HEK293T (cell line): ENCODE results near the gene P2RX2.
A peak's percentile ranks its signal among the peaks of the same experiment; 100 is the strongest.

ENCODE experiments used
- CTCF ChIA-PET: fragments of 350-600 bp; formaldehyde crosslinking; extraction: SDS; loops from one replicate; lab custom pipeline; 2021; ENCODE audit warnings: antibody characterized with exemption, inconsistent platforms; lab: Yijun Ruan, JAX
- POLR2A ChIA-PET: fragments of 350-600 bp; formaldehyde crosslinking; extraction: SDS; loops from one replicate; lab custom pipeline; 2020; ENCODE audit warnings: antibody characterized with exemption, inconsistent platforms; lab: Yijun Ruan, JAX
- DNase-seq: peaks from one replicate; pipeline ENCODE4 v3.0.0; 2012; ENCODE audit warnings: mixed read lengths; ENCODE audit errors: extremely low spot score
- ARNT ChIP-seq: fragments of 450-650 bp; IDR thresholded peaks from 2 replicates; pipeline ENCODE4 v1.6.1; 2017; ENCODE audit warnings: mild to moderate bottlenecking
- BHLHE40 ChIP-seq: fragments of 450-650 bp; IDR thresholded peaks from 2 replicates; pipeline ENCODE4 v1.6.1; 2016; ENCODE audit warnings: mild to moderate bottlenecking, moderate library complexity, borderline replicate concordance
- CTBP1 ChIP-seq: fragments of 450-650 bp; IDR thresholded peaks from 2 replicates; pipeline ENCODE4 v1.6.1; 2016; ENCODE audit warnings: borderline replicate concordance
- ELF4 ChIP-seq: fragments of 450-650 bp; IDR thresholded peaks from 2 replicates; pipeline ENCODE4 v1.6.1; 2017; ENCODE audit warnings: antibody characterized with exemption
- FOXA1 ChIP-seq: fragments of 450-650 bp; IDR thresholded peaks from 2 replicates; pipeline ENCODE4 v1.6.1; 2016; ENCODE audit warnings: mild to moderate bottlenecking
- FOXK2 ChIP-seq: fragments of 450-650 bp; IDR thresholded peaks from 2 replicates; pipeline ENCODE4 v1.6.1; 2016; ENCODE audit warnings: mild to moderate bottlenecking
- FOXM1 ChIP-seq: fragments of 450-650 bp; IDR thresholded peaks from 2 replicates; pipeline ENCODE4 v1.6.1; 2017; ENCODE audit warnings: mild to moderate bottlenecking, borderline replicate concordance
- HDGF ChIP-seq: fragments of 450-650 bp; IDR thresholded peaks from 2 replicates; pipeline ENCODE4 v1.6.1; 2017; ENCODE audit warnings: antibody characterized with exemption, borderline replicate concordance
- L3MBTL2 ChIP-seq: fragments of 450-650 bp; conservative IDR thresholded peaks from 2 replicates; pipeline ENCODE4 v1.6.1; 2016; ENCODE audit warnings: mild to moderate bottlenecking
- LEF1 ChIP-seq: fragments of 450-650 bp; IDR thresholded peaks from 2 replicates; pipeline ENCODE4 v1.6.1; 2017; ENCODE audit warnings: mild to moderate bottlenecking, borderline replicate concordance
- NFRKB ChIP-seq: fragments of 450-650 bp; IDR thresholded peaks from 2 replicates; pipeline ENCODE4 v1.6.1; 2016; ENCODE audit warnings: mild to moderate bottlenecking, moderate library complexity
- SP1 ChIP-seq: fragments of 450-650 bp; IDR thresholded peaks from 2 replicates; pipeline ENCODE4 v1.6.1; 2017
- SUZ12 ChIP-seq: fragments of 450-650 bp; IDR thresholded peaks from 2 replicates; pipeline ENCODE4 v1.6.1; 2016; ENCODE audit warnings: mild to moderate bottlenecking
- TARDBP ChIP-seq: fragments of 450-650 bp; IDR thresholded peaks from 2 replicates; pipeline ENCODE4 v1.6.1; 2016
- ZNF384 ChIP-seq: fragments of 450-650 bp; IDR thresholded peaks from 2 replicates; pipeline ENCODE4 v1.6.1; 2016
- TF ChIP-seq, protein P1 (sequence below): fragments of 450-650 bp; IDR thresholded peaks from 2 replicates; pipeline ENCODE4 v1.6.1; 2016

Gene P2RX2

GRCh38 chr12:132585177-132585576 lies 33.4 kb upstream of the P2RX2 start:
- CTCF ChIA-PET = interaction anchor here (0.6 kb wide), 1 partner anchor 9 kb away, joined by 3 read pairs; no protein-coding TSS in a partner anchor
- POLR2A ChIA-PET = no interaction called here
- DNase-seq = no peak
- TF ChIP-seq BHLHE40 (no peak), L3MBTL2 (no peak), SUZ12 (no peak)
- TF ChIP-seq, protein P1, sequence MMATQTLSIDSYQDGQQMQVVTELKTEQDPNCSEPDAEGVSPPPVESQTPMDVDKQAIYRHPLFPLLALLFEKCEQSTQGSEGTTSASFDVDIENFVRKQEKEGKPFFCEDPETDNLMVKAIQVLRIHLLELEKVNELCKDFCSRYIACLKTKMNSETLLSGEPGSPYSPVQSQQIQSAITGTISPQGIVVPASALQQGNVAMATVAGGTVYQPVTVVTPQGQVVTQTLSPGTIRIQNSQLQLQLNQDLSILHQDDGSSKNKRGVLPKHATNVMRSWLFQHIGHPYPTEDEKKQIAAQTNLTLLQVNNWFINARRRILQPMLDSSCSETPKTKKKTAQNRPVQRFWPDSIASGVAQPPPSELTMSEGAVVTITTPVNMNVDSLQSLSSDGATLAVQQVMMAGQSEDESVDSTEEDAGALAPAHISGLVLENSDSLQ = no peak

- no peak for TF ChIP-seq BHLHE40
- TF ChIP-seq FOXA1 = no peak
- TF ChIP-seq ARNT = no peak
- TF ChIP-seq L3MBTL2 = no peak
- TF ChIP-seq SP1 = no peak
- TF ChIP-seq FOXK2 = no peak
- no peak for TF ChIP-seq FOXM1
- TF ChIP-seq ZNF384 = no peak
- TF ChIP-seq, protein P1 = no peak
- TF ChIP-seq NFRKB = no peak
- TF ChIP-seq HDGF = no peak
- TF ChIP-seq LEF1 = no peak
- no peak for TF ChIP-seq TARDBP
- no peak for TF ChIP-seq CTBP1
- TF ChIP-seq ELF4 = no peak
- TF ChIP-seq SUZ12 = no peak
- no peak for DNase-seq
- POLR2A ChIA-PET = no interaction called here
- CTCF ChIA-PET = no interaction called here
Measured at GRCh38 chr12:132586929-132587328, 31.6 kb upstream of the P2RX2 start.

- no peak for DNase-seq
- CTCF ChIA-PET = no interaction called here
- TF ChIP-seq, protein P1 = 0 out of 2 replicates have a peak, but pooled peaks have one; percentile 34
- no peak for TF ChIP-seq SP1
- POLR2A ChIA-PET = no interaction called here
Measured at GRCh38 chr12:132587781-132588180, 30.8 kb upstream of the P2RX2 start.

DNA sequence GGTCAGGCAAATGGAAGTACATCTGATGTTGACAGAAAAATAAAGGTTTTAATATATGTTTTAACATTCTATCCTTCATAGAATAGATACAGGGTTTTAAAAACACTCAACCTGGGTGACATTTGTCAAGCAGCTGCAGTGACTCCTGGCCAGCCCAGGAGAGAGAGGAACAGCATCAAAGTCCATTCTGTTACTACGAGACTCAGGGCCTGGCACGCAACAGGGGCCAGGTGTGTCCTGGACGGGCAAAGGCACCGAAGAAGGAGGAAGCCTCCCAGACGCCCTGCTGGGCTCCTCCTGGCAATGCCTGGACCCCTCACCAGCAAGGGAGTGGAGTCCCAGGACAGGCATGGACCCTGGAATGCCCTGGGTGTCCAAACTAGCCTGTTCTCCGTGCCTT lies 30.3 kb upstream of the P2RX2 start:
- DNase-seq = no peak
- ChIA-PET CTCF (no interaction called here), POLR2A (no interaction called here)
- TF ChIP-seq TARDBP (no peak), ZNF384 (no peak), BHLHE40 (no peak), NFRKB (no peak), LEF1 (no peak), FOXK2 (no peak), ELF4 (no peak), ARNT (no peak), FOXA1 (no peak), HDGF (no peak), L3MBTL2 (no peak), SUZ12 (no peak), FOXM1 (no peak), SP1 (no peak), CTBP1 (no peak)
- TF ChIP-seq, protein P1 = no peak

GRCh38 chr12:132588821-132589669 lies 29.5 kb upstream of the P2RX2 start:
- DNase-seq = no peak
- ChIA-PET CTCF (no interaction called here), POLR2A (no interaction called here)
- TF ChIP-seq ARNT (no peak), ELF4 (no peak), FOXM1 (no peak), CTBP1 (no peak), SP1 (no peak), ZNF384 (no peak), TARDBP (no peak), NFRKB (no peak), L3MBTL2 (no peak), BHLHE40 (no peak), FOXA1 (no peak), HDGF (no peak), SUZ12 (no peak), FOXK2 (no peak)
- TF ChIP-seq, protein P1 = no peak
